K562 (cell line): ENCODE data around the gene LYVE1. TPM values are rescaled to one million over a fixed set of nuclear protein-coding genes. Genes with fewer than 3 reads are reported as not detected.

Experiments used
- ARID4B ChIP-seq: sonication (generic); formaldehyde crosslinking; IDR thresholded peaks from 2 replicates; pipeline ENCODE4 v1.8.0; 2022; ENCODE audit warnings: mild to moderate bottlenecking, missing genetic modification reagents
- CHD1 ChIP-seq: fragments of 200-600 bp; sonication (generic); IDR thresholded peaks from one replicate; pipeline ENCODE4 v1.6.1; 2012; ENCODE audit warnings: mild to moderate bottlenecking, moderate library complexity, low read length, inconsistent platforms
- EWSR1 ChIP-seq: fragments of 450-650 bp; IDR thresholded peaks from 2 replicates; pipeline ENCODE4 v1.6.1; 2018; ENCODE audit warnings: borderline replicate concordance, mild to moderate bottlenecking, low read depth, moderate library complexity; ENCODE audit not compliant: partially characterized antibody
- FIP1L1 ChIP-seq: fragments of 200-400 bp; formaldehyde crosslinking; IDR thresholded peaks from 2 replicates; pipeline ENCODE4 v1.6.1; 2018; ENCODE audit warnings: mild to moderate bottlenecking, low read depth, low read length; ENCODE audit not compliant: poor library complexity, severe bottlenecking
- MCM2 ChIP-seq: fragments of 450-650 bp; IDR thresholded peaks from 2 replicates; pipeline ENCODE4 v1.6.1; 2017; ENCODE audit warnings: low read depth, mild to moderate bottlenecking
- TEAD1 ChIP-seq, 2 experiments: fragments of 450-650 bp in 1 of 2; sonication (generic) in 1 of 2; formaldehyde crosslinking; IDR thresholded peaks; 2 replicates each; pipeline versions ENCODE4 v1.4.0 to v1.8.0; 2020 to 2022; ENCODE audit warnings: mild to moderate bottlenecking in 2 of 2, missing genetic modification reagents in 1 of 2
- ZNF12 ChIP-seq: sonication (generic); formaldehyde crosslinking; IDR thresholded peaks from 2 replicates; pipeline ENCODE4 v1.4.0; 2020; ENCODE audit warnings: mild to moderate bottlenecking, missing genetic modification reagents
- ZNF274 ChIP-seq: IDR thresholded peaks from 2 replicates; pipeline ENCODE4 v1.6.1; 2011; ENCODE audit warnings: low read depth, mild to moderate bottlenecking, low read length, moderate library complexity, borderline replicate concordance
- ZNF668 ChIP-seq: fragments of 250-450 bp; sonication (Bioruptor Pico); IDR thresholded peaks from 2 replicates; pipeline ENCODE4 v1.8.0; 2022; ENCODE audit warnings: mild to moderate bottlenecking, inconsistent platforms
- ZNF75A ChIP-seq: fragments of 450-650 bp; formaldehyde crosslinking; IDR thresholded peaks from 2 replicates; pipeline ENCODE4 v1.4.0; 2020; ENCODE audit warnings: mild to moderate bottlenecking
- polyA plus RNA-seq, 8 experiments: library from polyadenylated mRNA; depleted of rRNA in 4 of 8; stranded (reverse) in 5 of 8; unstranded in 3 of 8; fragments of >200 nt; fragmentation: Nextera tagmentation in 2 of 8; fragmentation: Illumina TruSeq in 1 of 8; extraction: Ambion mirVana in 2 of 8; extraction: Trizol in 1 of 8; gene quantifications; 2 replicates each; pipeline versions ENCODE4 v1.2.1 to v1.2.3, GENCODE V29; 2011 to 2014; ENCODE audit warnings: inconsistent platforms in 1 of 8, missing spikeins in 1 of 8
- total RNA-seq, 7 experiments: library from RNA; depleted of rRNA in 6 of 7; stranded (reverse); fragments of >200 nt in 6 of 7; fragmentation: Illumina TruSeq in 2 of 7; extraction: Trizol in 2 of 7; gene quantifications; 2 replicates each; pipeline versions ENCODE4 v1.2.1 to v1.2.3, GENCODE V29; 2011 to 2021; ENCODE audit warnings: low replicate concordance in 1 of 7
- TF ChIP-seq, protein P1 (sequence below), 2 experiments: IDR thresholded peaks; 2 replicates each; pipeline ENCODE4 v1.6.1; 2011; ENCODE audit warnings: borderline replicate concordance in 1 of 2, control low read depth in 1 of 2, low read depth in 1 of 2, low read length in 1 of 2, mild to moderate bottlenecking in 1 of 2, mixed read lengths in 1 of 2, moderate library complexity in 1 of 2; ENCODE audit not compliant: insufficient read depth in 1 of 2, insufficient read length in 1 of 2, poor library complexity in 1 of 2, severe bottlenecking in 1 of 2; ENCODE audit errors: extremely low read depth in 1 of 2
- TF ChIP-seq, protein P2 (sequence below): fragments of 450-650 bp; IDR thresholded peaks from 2 replicates; pipeline ENCODE4 v1.6.1; 2016; ENCODE audit warnings: low read depth

LYVE1 gene
- total and polyA plus RNA-seq, 9 of the 15 experiments (the other 6 are each of a cell fraction or from before 2014, with no cell fraction given), result 0.06 to 1.1 (median 0.14) TPM; not detected in 1

DNA sequence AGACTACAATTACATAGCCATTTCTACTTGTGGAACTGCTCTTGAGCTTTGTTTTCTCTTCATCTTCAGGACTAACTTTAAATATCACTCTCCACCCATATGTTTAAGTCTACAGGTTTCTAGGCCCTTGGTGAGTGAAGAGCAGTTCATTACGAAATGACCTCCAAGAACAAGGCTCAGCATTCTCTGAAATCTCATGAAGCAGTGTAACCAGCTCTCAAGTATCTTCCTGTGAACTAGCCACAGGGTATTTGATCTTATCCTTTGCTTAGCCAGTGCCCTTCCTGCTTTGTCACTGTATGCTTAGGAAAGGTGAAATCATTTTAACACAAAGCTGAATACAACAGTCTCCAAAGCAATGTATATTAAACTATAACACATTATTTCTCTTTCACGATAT lies 20.4 kb upstream of the LYVE1 start (continued):
- TF ChIP-seq, protein P1, sequence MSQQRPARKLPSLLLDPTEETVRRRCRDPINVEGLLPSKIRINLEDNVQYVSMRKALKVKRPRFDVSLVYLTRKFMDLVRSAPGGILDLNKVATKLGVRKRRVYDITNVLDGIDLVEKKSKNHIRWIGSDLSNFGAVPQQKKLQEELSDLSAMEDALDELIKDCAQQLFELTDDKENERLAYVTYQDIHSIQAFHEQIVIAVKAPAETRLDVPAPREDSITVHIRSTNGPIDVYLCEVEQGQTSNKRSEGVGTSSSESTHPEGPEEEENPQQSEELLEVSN (IDR thresholded peaks at IDR 0.05; ENCODE audit: borderline replicate concordance in 1 of 2, extremely low read depth in 1 of 2, insufficient read depth in 1 of 2, insufficient read length in 1 of 2, low read depth in 1 of 2, low read length in 1 of 2, poor library complexity in 1 of 2, severe bottlenecking in 1 of 2), result no peak
- TF ChIP-seq ARID4B (CRISPR knock-in tag) (no peak), ZNF274 (no peak), CHD1 (no peak), EWSR1 (no peak), ZNF12 (CRISPR knock-in tag) (no peak), ZNF75A (no peak), MCM2 (no peak), ZNF668 (no peak), FIP1L1 (no peak), TEAD1 (CRISPR knock-in tag; IDR thresholded peaks at IDR 0.05) (no peak)
- TF ChIP-seq, protein P2, sequence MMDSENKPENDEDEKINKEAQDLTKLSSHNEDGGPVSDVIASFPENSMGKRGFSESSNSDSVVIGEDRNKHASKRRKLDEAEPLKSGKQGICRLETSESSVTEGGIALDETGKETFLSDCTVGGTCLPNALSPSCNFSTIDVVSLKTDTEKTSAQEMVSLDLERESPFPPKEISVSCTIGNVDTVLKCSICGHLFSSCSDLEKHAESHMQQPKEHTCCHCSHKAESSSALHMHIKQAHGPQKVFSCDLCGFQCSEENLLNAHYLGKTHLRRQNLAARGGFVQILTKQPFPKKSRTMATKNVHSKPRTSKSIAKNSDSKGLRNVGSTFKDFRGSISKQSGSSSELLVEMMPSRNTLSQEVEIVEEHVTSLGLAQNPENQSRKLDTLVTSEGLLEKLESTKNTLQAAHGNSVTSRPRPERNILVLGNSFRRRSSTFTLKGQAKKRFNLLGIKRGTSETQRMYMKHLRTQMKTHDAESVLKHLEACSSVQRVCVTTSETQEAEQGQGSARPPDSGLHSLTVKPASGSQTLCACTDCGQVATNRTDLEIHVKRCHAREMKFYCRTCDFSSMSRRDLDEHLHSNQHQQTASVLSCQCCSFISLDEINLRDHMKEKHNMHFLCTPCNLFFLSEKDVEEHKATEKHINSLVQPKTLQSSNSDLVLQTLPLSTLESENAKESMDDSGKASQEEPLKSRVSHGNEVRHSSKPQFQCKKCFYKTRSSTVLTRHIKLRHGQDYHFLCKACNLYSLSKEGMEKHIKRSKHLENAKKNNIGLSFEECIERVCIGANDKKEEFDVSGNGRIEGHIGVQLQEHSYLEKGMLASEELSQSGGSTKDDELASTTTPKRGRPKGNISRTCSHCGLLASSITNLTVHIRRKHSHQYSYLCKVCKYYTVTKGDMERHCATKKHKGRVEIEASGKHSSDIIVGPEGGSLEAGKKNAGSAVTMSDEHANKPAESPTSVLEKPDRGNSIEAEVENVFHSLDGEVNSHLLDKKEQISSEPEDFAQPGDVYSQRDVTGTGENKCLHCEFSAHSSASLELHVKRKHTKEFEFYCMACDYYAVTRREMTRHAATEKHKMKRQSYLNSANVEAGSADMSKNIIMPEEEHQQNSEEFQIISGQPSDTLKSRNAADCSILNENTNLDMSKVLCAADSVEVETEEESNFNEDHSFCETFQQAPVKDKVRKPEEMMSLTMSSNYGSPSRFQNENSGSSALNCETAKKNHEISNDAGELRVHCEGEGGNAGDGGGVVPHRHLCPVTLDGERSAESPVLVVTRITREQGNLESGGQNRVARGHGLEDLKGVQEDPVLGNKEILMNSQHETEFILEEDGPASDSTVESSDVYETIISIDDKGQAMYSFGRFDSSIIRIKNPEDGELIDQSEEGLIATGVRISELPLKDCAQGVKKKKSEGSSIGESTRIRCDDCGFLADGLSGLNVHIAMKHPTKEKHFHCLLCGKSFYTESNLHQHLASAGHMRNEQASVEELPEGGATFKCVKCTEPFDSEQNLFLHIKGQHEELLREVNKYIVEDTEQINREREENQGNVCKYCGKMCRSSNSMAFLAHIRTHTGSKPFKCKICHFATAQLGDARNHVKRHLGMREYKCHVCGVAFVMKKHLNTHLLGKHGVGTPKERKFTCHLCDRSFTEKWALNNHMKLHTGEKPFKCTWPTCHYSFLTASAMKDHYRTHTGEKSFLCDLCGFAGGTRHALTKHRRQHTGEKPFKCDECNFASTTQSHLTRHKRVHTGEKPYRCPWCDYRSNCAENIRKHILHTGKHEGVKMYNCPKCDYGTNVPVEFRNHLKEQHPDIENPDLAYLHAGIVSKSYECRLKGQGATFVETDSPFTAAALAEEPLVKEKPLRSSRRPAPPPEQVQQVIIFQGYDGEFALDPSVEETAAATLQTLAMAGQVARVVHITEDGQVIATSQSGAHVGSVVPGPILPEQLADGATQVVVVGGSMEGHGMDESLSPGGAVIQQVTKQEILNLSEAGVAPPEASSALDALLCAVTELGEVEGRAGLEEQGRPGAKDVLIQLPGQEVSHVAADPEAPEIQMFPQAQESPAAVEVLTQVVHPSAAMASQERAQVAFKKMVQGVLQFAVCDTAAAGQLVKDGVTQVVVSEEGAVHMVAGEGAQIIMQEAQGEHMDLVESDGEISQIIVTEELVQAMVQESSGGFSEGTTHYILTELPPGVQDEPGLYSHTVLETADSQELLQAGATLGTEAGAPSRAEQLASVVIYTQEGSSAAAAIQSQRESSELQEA, result no peak
